Uterus (tissue), 2 donors: ENCODE measurements around the gene TAF1D.

Source experiments
- CTCF ChIP-seq, 4 experiments: fragments of 200-600 bp in 2 of 4; fragments of 450-650 bp in 2 of 4; sonication (generic) in 2 of 4; IDR thresholded peaks; one replicate each; pipeline ENCODE4 v1.5.1; 2016 to 2019; ENCODE audit warnings: antibody characterized with exemption in 4 of 4, mild to moderate bottlenecking in 2 of 4, moderate library complexity in 1 of 4
- POLR2A ChIP-seq, 2 donors: fragments of 450-650 bp; IDR thresholded peaks; one replicate each; pipeline ENCODE4 v1.6.1; 2016; ENCODE audit warnings: antibody characterized with exemption in 2 of 2, mild to moderate bottlenecking in 1 of 2, moderate library complexity in 1 of 2

- TF ChIP-seq CTCF (IDR thresholded peaks at IDR 0.05): no peak
- no peak for TF ChIP-seq POLR2A (IDR thresholded peaks at IDR 0.05)
Observed at GRCh38 chr11:93740031-93740729, 1.1 kb downstream of the TAF1D start.
